HG02678 (cell line): ENCODE data around the gene MICU1.
"Not testable (repeated sequence)": the region's sequence is repeated elsewhere in the genome, so short reads cannot be mapped to it uniquely, and the experiment has no call there.

ENCODE experiments used
- ATAC-seq: cut with Tn5 transposase; IDR thresholded peaks from one replicate; pipeline ENCODE4 v1.9.1; 2021; ENCODE audit warnings: mild to moderate bottlenecking, moderate library complexity; ENCODE audit not compliant: unreplicated experiment

Gene MICU1

DNA sequence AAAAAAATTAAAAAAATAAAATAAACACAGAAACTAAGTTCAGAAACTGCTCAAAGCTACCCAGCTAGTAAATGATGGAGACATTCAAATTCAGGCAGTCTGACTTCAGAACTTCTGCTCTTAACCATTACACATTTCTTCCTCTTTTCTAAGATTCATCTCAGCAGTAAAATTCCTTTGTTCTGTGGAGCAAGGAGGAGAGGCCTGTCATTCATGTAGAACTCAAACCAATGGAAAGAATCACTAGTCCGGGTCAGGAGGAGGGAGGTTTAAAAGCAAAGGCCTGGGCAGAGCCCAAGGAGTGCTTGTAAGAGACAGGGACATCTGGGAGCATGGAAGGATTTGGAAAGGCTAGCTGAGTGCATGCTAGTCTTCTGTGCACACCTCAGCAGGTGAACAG lies 233.3 kb downstream of the MICU1 start:
- no peak for ATAC-seq

DNA sequence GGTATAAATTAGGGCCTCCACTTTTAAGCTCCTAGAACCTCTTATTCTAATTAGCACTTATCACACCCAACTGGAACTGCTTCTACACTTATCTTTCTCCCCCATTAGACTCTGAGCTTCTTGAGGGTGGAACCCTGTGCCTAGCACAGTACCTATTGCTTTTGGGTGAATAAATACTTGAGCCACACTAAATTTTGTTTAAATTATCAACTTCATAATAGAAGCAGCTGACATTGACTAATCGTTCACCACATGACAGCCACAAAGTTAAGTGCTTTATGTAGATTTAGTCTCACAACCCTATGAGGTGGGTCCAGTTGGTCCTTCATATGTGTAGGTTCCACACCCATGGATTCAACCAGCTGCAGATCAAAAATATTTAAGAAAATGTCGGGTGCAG lies 235.1 kb downstream of the MICU1 start:
- no peak for ATAC-seq

DNA sequence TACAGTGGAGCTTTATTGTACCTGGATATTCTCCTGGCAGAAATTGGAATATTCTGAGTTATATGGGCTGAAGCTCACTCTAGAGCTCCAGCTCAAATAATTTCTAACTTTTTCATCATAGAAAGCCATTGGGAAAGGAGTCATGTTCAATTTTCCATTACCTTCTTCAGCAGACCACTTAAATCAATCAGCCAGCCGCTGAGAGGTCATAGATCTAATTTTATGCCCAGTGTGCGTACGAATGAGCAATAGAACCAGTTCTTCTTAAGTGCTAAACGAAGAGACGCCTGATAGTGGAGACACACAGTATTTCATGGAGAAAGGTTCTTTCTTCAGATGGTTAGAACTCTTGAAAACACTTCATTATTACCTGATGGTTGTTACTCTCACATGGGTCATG lies 236.2 kb downstream of the MICU1 start:
- ATAC-seq, result no peak

DNA sequence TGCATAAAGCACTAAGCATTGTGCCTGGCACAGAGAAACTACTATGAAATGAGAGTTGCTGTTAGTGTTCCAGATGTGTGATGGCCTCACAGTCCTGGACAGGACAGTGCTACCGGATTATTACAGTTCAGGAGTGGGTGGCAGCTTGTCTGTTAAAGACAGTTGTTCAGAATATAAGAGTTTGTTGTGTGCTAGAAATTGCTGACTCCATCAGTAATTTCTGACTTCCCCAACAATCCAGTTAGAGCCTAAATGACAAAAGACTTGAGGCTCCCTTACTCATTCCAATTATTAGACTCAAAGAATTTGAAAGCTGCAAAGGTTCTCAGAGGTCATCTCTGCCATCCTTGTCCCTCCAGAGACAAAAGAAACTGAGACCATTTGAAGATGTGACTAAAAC lies 236.9 kb downstream of the MICU1 start:
- ATAC-seq, result no peak

DNA sequence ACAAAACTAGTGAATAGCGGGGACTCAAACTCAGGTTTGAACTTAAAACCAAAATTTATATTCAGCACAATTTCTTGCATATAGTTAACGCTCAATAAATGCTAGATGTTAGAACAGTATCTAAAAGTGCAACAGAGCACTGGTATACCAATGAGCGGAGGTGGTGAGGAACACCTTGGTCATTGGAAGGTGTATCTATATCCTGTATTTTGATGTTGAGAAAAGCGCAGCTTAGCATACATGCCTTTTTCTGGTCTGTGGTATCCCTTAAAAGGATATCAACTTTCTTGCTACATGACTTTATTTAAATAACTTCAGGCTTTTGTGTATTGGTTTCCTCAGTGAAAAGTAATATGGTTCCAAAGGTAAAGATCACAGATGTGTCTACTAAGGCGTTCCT lies 237.8 kb downstream of the MICU1 start:
- no peak for ATAC-seq

DNA sequence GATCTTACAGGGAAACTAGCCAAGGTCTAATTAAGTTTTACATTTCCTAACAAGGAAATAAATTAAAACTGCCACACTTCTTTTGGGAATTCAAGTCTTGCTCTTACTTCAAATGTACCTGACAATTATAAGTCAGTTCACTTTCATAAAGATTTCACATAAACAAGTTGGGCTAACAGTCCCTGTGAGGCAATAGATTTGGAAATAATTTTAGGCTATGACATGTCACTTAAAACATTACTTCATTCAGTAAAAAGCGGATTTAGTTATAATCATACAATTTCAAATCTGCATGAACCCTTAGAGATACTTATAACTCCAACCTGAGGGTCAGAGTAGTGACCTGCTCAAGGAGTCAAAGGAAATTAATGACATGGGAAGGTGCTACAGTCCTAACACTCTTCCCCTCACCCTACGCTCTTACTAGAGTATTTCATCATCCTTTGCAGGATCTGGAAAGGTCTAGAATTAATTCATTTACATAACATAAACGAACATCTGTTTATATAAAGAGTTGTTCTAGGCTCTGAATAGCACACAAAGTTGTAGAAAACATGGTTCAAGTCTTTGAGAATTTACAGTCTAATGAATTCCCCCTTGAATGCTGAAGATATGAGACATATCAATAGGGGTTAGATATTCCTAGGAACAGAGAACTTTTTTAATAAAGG lies 238.8 kb downstream of the MICU1 start:
- no peak for ATAC-seq

DNA sequence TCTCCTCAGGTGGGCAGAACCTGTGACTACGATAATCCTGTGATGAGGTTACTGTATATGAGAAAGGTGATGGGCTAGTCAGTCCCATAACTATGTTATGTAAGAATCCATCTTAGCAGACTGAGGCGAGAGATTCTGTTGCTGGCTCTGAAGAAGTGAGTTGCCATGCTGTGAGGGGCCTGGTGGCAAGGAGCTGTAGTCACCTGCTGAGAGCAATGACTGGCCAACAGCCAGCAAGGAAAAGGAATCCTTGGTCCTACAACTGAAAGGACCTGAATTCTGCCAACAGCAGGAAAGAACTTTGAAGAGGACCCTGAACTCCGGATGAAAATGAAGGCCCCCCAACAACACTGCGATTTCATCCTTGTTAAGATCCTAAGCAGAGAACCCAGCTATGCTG lies 240.2 kb downstream of the MICU1 start:
- ATAC-seq, result no peak

DNA sequence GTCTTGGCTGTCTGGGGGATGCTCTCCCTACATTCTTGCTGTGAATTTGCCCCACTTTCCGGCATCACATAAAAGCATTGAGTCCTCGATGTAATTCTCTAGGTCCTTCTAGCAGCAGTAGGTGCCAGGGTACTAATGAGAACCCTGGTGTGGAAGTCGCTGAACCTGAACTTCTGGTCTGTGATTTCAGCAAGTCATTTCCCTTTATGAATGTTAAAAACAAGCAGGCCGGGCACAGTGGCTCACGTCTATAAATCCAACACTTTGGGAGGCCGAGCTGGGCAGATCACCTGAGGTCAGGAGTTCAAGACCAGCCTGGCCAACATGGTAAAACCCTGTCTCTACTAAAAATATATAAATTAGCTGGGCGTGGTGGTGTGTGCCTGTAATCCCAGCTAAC lies 240.9 kb downstream of the MICU1 start:
- not testable (repeated sequence) for ATAC-seq

DNA sequence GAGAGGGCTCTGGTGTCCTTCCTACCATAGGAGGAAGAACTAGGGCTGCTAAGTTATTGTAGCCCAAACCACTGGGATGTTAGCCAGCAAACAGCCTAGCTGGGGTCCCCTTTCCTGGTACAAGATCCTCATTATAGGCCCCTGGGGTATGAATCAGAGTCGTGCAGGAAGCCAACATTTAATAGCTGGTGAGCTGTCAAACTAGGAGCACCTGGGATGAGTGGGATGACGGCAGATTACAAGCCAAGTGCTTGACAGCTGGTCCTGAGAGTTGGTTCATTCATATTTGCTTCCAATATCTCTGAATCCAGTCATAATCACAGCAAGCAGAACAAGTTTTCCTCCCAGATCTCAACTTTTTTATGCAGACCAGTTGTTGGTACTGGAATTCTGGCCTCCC lies 246.1 kb downstream of the MICU1 start:
- ATAC-seq, result no peak

DNA sequence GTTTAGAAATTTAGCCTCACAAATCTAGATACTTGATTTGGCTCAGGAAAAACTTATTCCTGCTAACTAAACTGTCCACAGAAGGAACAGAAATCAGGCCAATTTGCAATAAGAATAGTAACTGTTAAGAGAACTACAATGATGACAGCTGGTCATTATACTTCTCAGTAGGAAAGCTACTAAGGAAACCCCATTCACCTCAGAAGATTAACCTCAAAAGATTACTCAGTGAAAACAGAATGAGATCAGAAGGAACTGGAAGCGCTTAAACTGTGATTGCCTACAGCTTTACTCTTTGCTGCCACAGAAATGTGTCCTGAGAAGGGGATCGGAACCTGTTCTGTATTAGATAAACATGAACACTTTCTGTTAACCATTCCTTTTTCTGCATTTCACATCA lies 246.8 kb downstream of the MICU1 start:
- ATAC-seq, result no peak

DNA sequence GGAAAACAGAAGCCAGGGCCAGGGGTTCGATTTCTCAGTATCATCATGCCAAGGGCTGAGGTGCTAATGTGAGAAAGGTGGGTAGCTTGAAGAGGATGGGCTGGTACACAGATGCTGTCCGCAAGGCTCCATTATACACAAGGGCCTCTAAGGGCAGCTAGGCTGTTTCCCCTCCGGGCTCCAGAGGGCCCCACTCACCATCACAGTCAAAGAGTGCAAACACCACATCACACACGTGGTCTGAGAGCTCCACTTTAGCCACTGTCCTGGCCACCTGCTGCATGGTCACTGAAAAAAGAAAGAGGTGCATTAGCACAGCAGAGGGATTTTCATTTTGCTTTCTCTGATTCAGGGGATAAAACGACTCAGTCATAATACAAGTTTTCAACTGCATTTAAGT lies 250.3 kb downstream of the MICU1 start:
- ATAC-seq, result no peak

DNA sequence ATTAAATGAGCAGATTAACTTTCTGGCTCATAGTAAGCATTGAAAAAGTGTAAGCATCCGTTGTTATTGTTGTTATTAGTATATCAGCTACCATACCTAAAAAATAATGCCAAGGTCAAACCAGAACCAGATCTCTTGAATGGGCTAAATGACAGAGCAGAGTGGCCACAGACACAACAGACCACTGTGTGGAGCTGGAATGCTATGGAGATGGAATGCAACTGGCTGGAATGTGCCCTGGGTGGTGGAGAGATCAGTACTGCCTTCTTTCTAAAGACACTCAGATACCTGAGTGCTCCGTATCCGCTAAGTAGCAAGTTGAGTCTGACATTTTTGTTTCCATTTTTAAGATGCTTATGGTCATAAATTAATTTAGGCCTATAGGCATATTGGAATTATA lies 250.7 kb downstream of the MICU1 start:
- ATAC-seq, result no peak

DNA sequence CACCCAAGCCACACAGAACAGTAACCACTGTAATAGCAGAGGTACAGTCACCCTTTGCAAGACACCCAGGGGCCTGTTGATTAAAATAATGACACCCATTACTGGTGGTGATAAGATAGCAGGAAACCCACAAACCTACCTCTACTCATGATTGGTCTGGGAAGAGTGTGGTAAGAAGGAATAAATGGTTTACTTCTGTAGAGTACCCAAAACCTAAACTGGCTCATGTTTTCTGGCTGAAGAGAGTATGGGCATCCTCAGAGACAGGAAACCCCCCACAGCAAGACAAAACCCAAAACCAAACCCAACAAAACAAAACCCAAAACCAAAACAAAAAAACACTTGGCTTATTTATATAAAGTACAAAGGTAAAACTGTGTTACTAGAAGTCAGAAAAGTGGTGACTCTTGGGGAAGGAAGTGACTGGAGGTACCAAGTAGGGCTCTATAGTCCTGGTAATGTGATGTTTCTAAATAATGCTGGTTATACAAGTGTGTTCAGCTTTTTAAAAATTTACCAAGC lies 255.6 kb downstream of the MICU1 start:
- no peak for ATAC-seq

DNA sequence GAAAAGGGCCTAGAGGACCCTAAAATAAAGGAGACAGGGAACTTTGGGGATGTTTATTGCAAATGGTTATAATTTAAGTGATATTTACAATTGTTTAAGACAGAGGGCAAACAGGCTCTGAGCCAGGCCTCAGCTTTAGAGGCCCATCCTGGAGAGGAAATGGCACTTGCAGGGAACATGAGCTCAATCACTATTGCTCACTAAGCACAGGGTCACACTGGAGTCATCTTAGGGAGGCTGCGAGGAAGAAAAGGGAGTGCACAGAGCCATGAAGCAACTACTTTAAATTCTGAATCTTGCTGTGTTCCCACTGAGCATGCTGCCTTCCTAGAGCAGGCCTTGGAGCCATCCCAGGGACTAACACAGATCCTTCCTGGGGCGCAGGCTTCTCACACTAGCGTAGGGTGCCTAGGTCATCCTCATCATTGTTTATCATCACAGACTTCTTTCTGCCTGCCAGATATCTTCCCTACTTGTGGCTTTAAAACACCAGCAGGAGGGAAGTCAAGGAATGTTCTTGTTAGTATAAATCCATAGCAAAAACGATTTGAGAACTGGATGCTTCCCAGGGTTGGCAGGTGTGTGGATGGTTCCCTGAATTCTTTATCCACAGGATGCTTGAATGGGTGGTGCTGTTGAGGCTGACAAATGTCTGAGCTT lies 258.4 kb downstream of the MICU1 start:
- no peak for ATAC-seq

DNA sequence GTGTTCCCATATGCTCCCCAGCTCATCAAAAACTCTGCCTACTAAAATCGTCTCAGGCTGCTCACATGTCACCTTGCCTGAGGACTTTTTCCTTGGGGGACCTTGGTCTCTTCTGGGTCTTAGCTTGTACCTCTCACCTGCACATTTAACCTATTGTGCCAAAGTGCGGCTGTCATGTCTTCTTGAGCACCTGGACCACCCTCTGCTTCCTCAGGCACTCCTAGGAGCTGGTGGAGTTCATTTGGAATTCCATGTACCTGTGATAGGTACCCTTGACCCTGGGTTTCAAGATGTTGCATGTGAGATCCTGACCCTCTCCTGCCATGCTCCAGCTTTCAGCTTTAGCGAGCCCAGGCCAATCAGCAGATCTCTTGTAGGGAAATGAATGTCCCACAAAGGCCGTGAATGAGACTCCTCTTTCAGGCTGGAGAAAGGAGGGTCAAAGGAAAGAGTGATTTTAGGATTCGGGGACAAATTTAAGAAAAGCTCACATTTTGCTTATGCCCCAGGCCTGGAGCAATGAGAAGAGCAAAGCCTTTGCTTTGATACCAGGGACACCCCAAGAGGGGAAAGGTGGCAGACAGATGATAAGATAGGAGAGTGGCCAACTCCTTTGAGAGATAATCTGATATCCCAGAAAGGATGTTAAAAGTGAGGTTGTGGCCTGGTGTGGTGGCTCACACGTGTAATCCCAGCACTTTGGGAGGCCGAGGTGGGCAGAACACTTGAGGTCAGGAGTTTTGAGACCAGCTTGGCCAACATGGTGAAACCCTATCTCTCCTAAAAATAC lies 260.6 kb downstream of the MICU1 start:
- ATAC-seq, result no peak

DNA sequence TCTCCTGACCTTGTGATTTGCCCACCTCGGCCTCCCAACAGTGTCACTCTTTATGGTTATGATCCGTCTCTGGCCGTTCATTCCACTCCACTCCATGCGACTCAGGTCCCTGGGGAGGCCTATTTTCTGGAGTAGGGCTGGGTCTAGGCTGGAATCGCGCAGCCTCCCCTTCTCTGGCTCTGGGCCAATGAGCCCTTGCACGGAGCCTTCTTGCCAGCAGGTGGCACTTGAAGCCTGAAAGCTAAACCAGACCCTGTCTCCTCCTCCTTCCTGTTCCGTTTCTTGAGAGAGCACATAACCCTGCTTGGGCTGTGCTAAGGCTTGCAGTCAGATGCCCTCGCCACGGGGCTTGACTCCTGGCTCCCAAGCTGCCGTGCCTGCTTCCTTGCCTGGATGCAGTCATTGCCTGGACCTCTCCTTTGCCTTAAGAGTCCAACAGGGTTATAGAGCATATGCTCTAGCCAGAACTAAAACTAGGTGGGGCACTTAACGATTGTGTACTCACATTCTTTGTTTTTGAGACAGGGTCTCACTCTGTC lies 261.6 kb downstream of the MICU1 start:
- peak; percentile 90 for ATAC-seq

DNA sequence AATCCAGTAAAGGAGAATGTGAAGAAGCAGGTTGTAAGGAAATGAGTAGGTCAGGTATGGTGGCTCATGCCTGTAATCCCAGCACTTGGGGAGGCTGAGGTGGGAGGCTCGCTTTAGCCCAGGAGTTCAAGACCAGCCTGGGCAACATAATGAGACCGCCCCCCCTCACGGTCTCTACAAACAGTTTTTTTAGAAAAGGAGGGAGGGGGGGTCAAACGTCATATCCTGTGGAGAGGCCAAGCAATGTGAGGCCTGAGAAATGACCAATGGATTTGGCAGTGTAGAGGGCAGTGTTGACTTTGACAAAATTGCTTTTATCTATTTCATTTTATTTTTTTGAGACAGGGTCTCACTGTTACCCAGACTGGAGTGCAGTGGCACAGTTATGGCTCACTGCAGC lies 268.9 kb downstream of the MICU1 start:
- no peak for ATAC-seq

DNA sequence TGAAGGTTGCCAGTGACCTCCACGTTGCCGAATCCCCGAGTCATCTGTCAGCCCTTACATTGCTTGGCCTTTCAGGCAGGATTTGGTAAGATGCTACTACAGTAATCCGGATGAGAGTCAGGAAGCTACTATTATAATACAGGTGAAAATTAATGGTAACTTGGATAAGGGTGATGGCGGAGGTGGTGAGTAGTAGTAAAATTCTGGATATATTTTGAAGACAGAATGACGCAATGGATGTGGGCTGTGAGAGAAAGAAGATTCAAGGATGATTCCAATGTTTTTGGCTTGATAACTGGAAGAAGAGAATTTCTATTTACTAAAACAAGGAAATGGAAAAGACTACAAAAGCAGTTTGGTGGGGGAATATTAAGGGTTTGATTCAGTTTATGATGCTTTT lies 269.8 kb downstream of the MICU1 start:
- no peak for ATAC-seq

DNA sequence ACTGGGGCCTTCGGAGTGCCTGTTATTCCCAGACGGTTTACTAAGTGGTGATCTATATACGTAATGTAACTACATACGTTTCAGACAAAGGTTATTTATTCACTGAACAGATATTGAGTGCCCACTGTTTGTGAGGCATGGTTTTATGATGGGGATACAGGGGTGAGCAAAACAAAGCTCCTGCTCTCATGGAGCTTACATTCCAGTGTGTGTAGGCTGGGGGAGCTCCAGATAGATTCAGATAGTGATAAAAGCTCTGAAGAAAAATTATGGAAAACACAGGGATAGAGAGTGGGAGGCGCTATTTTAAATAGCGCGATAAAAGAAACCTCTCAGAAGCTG lies 270.7 kb downstream of the MICU1 start:
- ATAC-seq, result no peak

DNA sequence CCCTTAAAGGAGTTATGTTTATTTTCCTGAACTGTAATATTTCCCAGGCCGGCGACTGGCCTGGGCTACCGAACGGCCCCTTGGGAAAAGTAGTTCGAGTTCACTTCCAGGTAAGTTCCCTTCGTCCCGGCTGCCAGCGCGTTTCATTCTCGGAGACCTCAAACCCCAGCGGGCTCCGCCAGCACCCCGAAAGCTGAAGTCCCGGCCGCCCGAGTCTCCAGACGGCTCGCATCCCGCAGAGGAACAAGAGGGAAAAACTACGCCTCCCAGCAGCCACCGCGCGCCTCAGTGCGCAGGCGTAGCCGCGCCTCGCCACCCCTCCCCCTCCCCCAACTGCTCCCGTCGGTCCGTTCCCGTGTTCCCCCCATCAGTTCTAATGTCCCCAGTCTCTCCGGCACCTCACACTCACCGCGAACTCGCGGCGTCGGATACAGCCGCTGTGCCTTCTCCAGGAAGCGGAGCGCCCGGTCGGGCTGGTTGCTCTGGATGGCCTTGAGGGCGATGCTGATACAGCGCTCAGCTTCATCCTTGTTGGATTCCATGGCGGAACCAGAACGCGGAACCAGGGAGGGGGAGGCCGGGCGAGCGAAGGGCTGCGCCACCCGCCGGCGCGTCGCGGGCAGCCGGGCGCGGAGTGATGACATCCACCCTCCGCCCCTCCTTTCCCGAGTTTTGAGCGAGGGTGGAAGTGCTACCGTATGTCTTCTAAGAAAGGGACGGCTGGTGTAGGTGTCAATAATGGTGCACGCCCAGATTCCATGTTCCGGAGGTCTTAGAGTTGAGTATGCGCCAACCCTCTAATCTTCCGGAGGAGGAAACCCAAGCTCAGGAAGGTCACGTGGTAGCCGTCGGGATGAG lies 271.3 kb downstream of the MICU1 start, which contains the start of gene DNAJB12:
Gene DNAJB12 (minus strand): TSS at position 564 of the 858 bp plus-strand sequence. CDS start 22 bp downstream, at position 542.
- peak; percentile 76 for ATAC-seq

DNA sequence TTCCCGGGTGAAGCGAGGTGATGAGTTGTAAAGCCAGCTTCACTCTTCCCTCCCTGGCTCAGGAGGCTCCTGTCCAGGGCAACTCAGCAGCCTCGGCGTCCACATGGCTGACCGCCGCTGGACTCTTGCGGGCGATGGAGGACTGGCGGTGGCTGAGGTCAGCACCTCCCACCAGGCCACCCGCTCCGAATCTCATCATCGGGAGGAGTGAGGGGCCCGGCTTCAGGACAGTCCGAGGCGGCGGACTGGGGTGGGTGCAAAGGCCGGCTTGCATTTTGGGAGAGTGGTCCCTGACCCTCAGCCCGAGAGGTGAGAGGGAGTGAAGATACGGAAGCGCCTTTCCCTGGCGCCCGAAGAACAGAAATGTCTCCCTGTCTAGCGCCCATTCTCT lies 271.9 kb downstream of the MICU1 start:
- ATAC-seq, result peak; percentile 4
